IPS DF 4.7 (cell line): Measurements from ENCODE around the gene CHEK1.
"Not testable (repeated sequence)": the region's sequence is repeated elsewhere in the genome, so short reads cannot be mapped to it uniquely, and the experiment has no call there.

Experiments used
- DNase-seq: peaks from one replicate; pipeline ENCODE4 v3.0.0-alpha.2; 2013; ENCODE audit warnings: low spot score; ENCODE audit errors: extremely low read depth

Gene CHEK1

DNA sequence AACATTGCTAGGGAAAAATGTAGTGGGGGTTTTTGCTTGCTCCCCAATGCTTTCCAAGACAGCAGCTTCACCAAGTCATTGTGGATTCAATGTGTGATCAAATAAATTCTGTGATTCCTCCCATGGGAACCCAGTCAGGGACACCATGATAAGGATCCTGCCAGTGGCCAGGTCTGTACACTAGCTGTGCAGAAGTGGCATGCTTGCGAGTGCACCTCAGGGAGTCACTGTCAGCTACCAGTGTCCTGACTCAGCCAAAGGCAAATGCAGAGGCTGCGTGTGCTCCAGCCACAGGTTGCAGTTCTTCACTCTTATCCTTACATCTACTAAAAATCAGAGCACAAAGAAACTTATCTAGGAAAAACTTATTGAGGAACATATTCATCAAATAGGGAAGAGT, 65.0 kb downstream of the CHEK1 start:
- DNase-seq, result no peak

DNA sequence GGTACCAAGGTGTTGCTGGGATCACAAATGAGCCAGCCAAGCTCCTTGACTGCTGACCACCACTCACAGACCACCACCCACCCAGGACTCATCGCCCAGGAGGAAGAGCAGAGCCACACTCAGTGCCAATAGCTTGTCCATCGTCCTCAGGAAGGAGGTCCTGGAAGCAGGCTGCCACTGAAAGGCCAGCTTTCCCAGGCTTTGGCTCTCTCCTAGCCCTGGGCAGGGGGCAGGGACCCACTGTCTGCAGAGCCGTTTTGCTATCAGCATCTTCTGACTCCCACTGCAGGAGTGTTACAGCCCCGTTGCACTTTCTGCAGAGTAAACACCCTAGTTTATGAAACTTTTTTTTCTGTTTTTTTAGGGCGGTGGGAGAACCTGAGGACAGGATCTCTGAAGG, 67.9 kb downstream of the CHEK1 start:
- DNase-seq, result no peak

DNA sequence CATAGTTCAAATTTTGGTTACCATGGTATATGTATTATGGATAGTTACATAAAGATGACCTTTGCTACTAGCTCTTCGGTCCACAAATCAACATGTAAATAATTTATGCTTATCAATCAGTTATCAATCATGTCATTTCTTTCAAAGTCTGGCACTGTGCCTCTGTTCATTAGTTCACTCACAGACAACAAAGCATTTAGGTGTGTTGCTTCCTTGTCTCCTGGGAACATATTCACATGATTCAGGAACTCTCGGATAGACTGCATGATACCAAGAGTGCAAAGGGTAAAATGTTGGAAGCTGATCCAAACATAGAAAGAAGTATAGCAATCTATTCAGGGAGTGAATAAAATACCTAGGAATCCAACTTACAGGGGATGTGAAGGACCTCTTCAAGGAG, 70.0 kb downstream of the CHEK1 start:
- DNase-seq, result no peak

DNA sequence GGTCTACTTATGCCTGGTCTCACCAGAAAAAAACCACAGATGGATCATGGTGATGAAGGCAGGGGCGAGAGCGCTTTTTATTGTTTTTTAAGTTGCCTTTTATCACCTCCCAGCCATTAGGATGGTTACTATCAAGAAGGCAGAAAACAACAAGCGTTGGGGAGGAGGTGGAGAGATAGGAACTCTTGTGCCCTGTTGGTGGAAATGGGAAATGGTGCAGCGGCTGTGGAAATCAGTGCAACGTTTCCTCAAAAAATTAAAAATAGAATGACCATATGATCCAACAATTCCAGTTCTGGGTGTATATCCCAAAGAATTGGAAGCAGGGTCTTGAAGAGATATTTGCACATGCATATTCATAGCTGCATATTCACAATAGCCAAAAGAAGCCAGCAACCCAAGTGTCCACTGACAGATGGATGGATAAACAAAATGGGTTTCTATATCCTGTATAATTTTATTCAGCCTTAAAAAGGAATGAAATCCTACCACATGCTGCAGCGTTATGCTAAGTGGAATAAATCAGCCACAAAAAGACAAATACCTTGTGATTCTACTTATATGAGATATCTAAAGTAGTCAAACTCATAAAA, 76.2 kb downstream of the CHEK1 start:
- no peak for DNase-seq

DNA sequence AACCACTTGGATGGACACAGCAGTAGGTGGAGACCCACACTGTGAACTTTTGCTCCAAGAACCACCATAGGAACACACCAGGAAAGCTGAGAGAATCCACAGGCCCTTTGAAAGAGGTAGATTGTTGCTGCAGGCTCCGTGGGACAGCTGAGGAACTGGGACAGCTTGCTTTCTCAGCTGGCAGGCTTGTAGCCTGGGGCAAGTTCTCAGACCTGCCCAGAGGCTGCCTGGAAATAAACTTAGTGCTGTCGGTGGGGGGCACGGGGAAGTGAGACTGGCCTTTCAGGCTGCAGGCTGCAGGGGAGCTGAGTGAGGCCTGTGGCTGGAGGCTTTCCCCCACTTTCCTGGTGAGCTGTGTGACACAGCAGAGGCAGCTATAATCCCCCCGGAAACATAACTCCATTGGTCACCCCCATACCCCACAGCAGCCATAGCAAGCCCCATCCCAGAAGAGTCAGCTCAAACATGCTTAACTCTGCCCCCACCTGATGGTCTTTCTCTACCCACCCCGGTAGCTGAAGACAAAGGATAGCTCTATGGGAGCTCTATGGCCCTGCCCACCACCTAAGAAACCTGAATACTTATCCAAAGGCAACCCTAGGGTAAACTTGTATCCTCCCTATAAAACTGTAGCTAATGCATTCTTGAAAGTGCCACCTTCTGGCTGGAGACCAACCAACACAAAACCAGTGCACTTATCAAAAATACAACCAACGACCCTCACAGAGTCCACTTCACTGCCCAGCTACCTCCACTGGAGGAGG, 77.1 kb downstream of the CHEK1 start:
- no peak for DNase-seq

DNA sequence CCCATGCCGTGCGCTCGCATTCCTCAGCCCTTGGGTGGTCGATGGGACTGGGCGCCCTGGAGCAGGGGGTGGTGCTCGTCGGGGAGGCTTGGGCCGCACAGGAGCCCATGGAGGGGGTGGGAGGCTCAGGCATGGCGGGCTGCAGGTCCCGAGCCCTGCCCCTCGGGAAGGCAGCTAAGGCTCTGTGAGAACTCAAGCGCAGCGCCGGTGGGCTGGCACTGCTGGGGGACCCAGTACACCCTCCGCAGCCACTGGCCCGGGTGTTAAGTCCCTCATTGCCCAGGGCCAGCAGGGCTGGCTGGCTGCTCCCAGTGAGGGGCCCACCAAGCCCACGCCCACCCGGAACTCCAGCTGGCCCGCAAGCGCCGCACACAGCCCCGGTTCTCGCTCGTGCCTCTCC, 79.7 kb downstream of the CHEK1 start:
- DNase-seq, result not testable (repeated sequence)

DNA sequence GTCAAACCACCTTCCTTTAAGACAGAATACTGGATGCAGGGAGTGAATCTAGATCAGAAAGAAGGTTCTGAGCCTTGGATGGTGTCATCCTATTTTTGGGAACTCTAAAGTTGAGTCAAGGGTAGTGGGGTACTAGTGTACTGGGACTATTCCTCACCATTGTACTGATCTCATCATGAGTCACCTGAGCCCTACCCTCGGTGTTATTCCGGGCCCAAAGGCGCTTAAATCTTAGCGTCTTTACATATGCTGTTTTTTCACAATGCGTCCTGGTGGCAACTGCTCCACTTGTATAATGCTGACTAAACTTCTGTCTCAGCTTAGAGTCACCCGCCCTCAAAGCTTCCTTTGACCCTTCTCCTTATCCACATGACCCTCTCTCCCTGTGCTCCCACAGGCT, 95.8 kb downstream of the CHEK1 start:
- DNase-seq, result no peak

DNA sequence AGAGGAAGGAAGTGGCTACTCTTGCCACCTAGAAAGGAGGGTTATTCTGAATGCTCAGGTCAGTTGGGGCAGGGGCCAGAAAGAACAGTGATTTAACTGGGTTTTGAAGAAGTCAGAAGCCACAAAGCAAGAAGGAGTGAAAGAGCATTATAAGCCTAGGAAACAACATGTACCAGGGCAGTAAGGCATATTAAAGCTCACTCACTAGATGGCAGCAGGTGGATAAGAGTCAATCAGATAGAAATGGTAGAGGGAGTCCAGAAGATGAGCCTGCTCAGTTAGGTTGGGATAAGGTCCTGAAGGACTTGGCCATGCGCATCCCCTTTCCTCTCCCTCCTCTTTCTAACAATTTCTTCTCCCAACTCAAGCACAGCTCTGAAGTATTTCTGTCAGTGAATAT, 99.2 kb downstream of the CHEK1 start:
- DNase-seq, result no peak
